Stimulated activated CD4-positive, alpha-beta T cell treated with anti-CD3 and anti-CD28 coated beads, Interleukin-15, amount 100 ng/mL, for 1 hour (primary cell): ENCODE data around the gene NCL.
A peak's percentile ranks its signal among the peaks of the same experiment; 100 is the strongest.
"Not testable (repeated sequence)": the region's sequence is repeated elsewhere in the genome, so short reads cannot be mapped to it uniquely, and the experiment has no call there.

Experiments
- DNase-seq, 2 donors: peaks; one replicate each; pipeline ENCODE4 v3.0.0-alpha.2; 2020; ENCODE audit warnings: low read depth in 1 of 2, low spot score in 1 of 2

NCL gene

GRCh38 chr2:231467613-231468530 lies 3.6 kb upstream of the NCL start:
- no peak for DNase-seq

- DNase-seq, result no peak
Observed at GRCh38 chr2:231467016-231467545, 2.8 kb upstream of the NCL start.

- peak; percentile 98 to 99 for DNase-seq
Observed at GRCh38 chr2:231464576-231465540, 574 bp upstream of the NCL start.

- no peak for DNase-seq
Observed at GRCh38 chr2:231462729-231463465, 1.4 kb downstream of the NCL start.

- DNase-seq, result no peak
Observed at GRCh38 chr2:231461516-231461971, 2.7 kb downstream of the NCL start.

GRCh38 chr2:231460841-231461240 lies 3.4 kb downstream of the NCL start:
- not testable (repeated sequence) for DNase-seq

- DNase-seq, result no peak
Observed at GRCh38 chr2:231460073-231460835, 4.0 kb downstream of the NCL start.

GRCh38 chr2:231458368-231458767 lies 5.9 kb downstream of the NCL start:
- DNase-seq, result no peak

DNA sequence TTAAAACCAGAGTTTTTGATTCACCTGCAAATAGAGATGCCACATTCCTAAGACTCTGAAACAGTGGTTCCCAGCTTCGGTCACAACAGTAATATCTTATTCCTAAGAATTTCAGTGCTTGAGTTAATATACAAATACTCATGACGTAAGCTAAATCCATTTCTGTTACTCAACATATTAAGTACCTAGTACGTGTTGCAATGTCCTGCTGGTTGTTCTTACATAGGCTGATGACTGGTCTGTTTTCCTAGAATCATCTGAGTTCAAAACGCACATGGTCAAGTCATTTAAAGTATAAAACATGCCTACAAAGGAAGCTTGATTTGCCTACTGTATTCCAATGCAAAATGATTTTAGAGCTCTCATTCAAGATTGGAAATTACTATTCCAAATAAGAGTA lies 7.2 kb downstream of the NCL start:
- no peak for DNase-seq

- DNase-seq, result no peak
Observed at GRCh38 chr2:231456295-231457004, 7.8 kb downstream of the NCL start.

GRCh38 chr2:231455890-231456289 lies 8.4 kb downstream of the NCL start:
- no peak for DNase-seq

GRCh38 chr2:231455222-231455621 lies 9.1 kb downstream of the NCL start:
- DNase-seq, result no peak

DNA sequence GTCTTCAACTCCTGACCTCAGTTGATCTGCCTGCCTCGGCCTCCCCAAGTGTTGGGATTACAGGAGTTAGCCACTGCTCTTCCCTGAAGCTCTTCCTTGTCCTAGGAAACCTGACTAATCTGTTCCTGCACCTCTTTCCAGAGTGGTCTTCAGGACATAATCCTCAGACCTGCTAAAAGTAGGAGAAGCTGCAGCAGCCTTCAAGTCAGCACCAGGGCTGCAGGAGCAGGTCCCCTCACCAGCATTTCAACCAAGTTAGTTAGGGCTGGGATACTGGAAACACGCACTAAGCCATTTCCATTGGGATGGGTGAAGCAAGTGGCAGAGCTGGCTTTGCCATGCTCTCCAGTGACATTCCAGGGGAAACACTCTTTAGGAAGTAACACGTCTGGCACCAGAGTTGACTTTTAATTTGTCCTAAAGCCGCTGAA lies 9.9 kb downstream of the NCL start:
- no peak for DNase-seq

- no peak for DNase-seq
Observed at GRCh38 chr2:231452799-231453508, 11.3 kb downstream of the NCL start.

DNA sequence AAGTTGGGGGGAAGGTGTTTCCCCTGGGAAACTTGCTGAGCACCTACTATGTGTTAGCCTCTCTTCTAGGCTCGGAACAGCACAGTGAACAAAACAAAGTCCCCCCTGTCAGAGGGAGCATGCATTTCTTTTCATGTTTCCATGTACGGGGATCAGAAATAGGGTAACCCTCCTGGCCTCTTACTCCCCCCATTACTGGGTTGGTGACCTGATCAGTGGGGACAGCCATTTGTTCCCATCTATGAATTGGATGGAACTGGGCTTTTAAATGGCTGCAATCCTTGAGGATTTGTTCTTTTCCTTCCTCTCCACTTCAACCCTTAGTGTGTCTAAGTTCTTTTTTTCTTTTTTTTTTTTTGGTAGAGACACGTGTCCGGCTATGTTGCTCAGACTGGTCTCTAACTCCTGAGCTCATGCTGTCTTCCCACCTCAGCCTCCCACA lies 13.7 kb downstream of the NCL start:
- DNase-seq, result no peak

- DNase-seq, result no peak
Observed at GRCh38 chr2:231449503-231450054, 14.7 kb downstream of the NCL start.

DNA sequence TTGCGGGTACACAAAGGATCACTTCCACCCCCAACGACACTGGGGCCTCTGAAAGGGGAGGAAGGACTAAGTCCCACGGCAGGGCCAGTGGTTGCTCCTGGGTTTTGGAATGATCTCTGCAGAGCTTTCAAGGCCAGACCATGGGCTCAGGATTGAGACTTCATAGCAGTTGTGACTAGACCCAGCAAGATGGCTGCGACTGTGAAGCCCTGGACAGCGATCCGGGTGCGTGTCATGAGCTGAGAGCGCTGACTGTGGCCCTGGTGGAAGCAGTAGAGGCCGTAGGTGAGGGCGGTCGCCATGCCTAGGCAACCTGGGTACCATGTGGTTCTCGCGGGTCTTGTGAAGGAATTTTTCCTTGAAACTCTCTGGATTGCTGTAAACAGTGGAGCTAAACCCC lies 27.3 kb downstream of the NCL start:
- no peak for DNase-seq

DNA sequence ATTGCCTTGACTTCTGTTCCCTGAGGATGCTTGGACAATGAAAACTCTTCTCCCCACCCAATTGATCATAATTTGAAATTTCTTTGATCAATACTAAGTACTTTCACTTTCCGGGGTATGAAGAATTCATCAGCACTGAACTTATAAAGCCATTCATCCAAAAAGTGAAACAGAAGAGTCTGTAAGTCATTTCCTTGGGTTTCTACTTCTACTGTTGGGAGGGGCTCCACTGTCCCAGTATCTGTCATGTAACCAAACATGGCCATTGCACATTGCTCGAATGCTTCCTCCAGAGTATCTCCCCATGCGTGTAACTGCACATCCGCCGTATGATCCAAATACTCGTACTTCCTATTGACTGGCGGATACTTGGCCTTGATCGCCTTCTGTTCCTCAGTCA lies 30.3 kb downstream of the NCL start:
- DNase-seq, result no peak
